ENCODE measurements around the gene NUDT8.
"Not testable (repeated sequence)": the region's sequence is repeated elsewhere in the genome, so short reads cannot be mapped to it uniquely, and the experiment has no call there.

NUDT8 gene

GRCh38 chr11:67618901-67619659, 10.7 kb downstream of the NUDT8 start:
- not testable (repeated sequence) for H3K4me2 ChIP-seq (ENCODE audit: low read length); H3K4me3 ChIP-seq (ENCODE audit: low read length); H3K4me1 ChIP-seq (ENCODE audit: control insufficient read depth, insufficient read depth, low read length); H3K9me3 ChIP-seq (replicated peaks; ENCODE audit: low read length); H3K36me3 ChIP-seq (ENCODE audit: insufficient read depth, low read length); H3K9ac ChIP-seq (ENCODE audit: low read depth, low read length)
- H3K27me3 ChIP-seq (ENCODE audit: control insufficient read depth, insufficient read depth, low read length): peaks cover 27% of the 10 kb centered on the region

GRCh38 chr11:67617243-67617953, 12.3 kb downstream of the NUDT8 start:
- Histone ChIP-seq H3K4me2 (ENCODE audit: low read length) (no peak overlapping the region), H3K4me1 (ENCODE audit: control insufficient read depth, insufficient read depth, low read length) (peaks cover 5% of the 10 kb centered on the region), H3K36me3 (ENCODE audit: insufficient read depth, low read length) (no peaks in the 10 kb centered on the region), H3K27me3 (ENCODE audit: control insufficient read depth, insufficient read depth, low read length) (peaks cover 27% of the 10 kb centered on the region), H3K4me3 (ENCODE audit: low read length) (no peak overlapping the region), H3K9ac (ENCODE audit: low read depth, low read length) (no peak overlapping the region), H3K9me3 (replicated peaks; ENCODE audit: low read length) (no peaks in the 10 kb centered on the region)

- H3K36me3 ChIP-seq (ENCODE audit: insufficient read depth, low read length): peaks cover 3% of the 10 kb centered on the region
- H3K27me3 ChIP-seq (ENCODE audit: control insufficient read depth, insufficient read depth, low read length): peaks cover 27% of the 10 kb centered on the region
- no peaks in the 10 kb centered on the region for H3K9me3 ChIP-seq (replicated peaks; ENCODE audit: low read length)
- H3K9ac ChIP-seq (ENCODE audit: low read depth, low read length): no peak overlapping the region
- peaks cover 5% of the 10 kb centered on the region for H3K4me1 ChIP-seq (ENCODE audit: control insufficient read depth, insufficient read depth, low read length)
- H3K4me2 ChIP-seq (ENCODE audit: low read length): no peak overlapping the region
- no peak overlapping the region for H3K4me3 ChIP-seq (ENCODE audit: low read length)
Measured at GRCh38 chr11:67616431-67617242, 13.1 kb downstream of the NUDT8 start.

GRCh38 chr11:67615728-67616430, 13.9 kb downstream of the NUDT8 start:
- Histone ChIP-seq H3K4me2 (ENCODE audit: low read length) (no peak overlapping the region), H3K4me1 (ENCODE audit: control insufficient read depth, insufficient read depth, low read length) (peaks cover 5% of the 10 kb centered on the region), H3K4me3 (ENCODE audit: low read length) (no peak overlapping the region), H3K36me3 (ENCODE audit: insufficient read depth, low read length) (peaks cover 6% of the 10 kb centered on the region), H3K27me3 (ENCODE audit: control insufficient read depth, insufficient read depth, low read length) (peaks cover 27% of the 10 kb centered on the region), H3K9ac (ENCODE audit: low read depth, low read length) (no peak overlapping the region), H3K9me3 (replicated peaks; ENCODE audit: low read length) (no peaks in the 10 kb centered on the region)

- H3K4me1 ChIP-seq (ENCODE audit: control insufficient read depth, insufficient read depth, low read length): peaks cover 5% of the 10 kb centered on the region
- H3K27me3 ChIP-seq (ENCODE audit: control insufficient read depth, insufficient read depth, low read length): peaks cover 27% of the 10 kb centered on the region
- no peak overlapping the region for H3K4me2 ChIP-seq (ENCODE audit: low read length)
- H3K9me3 ChIP-seq (replicated peaks; ENCODE audit: low read length): no peaks in the 10 kb centered on the region
- no peak overlapping the region for H3K9ac ChIP-seq (ENCODE audit: low read depth, low read length)
- peaks cover 10% of the 10 kb centered on the region for H3K36me3 ChIP-seq (ENCODE audit: insufficient read depth, low read length)
- H3K4me3 ChIP-seq (ENCODE audit: low read length): no peak overlapping the region
Measured at GRCh38 chr11:67614730-67615714, 14.7 kb downstream of the NUDT8 start.

GRCh38 chr11:67613960-67614715, 15.6 kb downstream of the NUDT8 start:
- Histone ChIP-seq H3K27me3 (ENCODE audit: control insufficient read depth, insufficient read depth, low read length) (peaks cover 27% of the 10 kb centered on the region), H3K4me1 (ENCODE audit: control insufficient read depth, insufficient read depth, low read length) (peaks cover 5% of the 10 kb centered on the region), H3K36me3 (ENCODE audit: insufficient read depth, low read length) (peaks cover 15% of the 10 kb centered on the region), H3K4me2 (ENCODE audit: low read length) (peak overlapping the region; percentile 70), H3K9me3 (replicated peaks; ENCODE audit: low read length) (no peaks in the 10 kb centered on the region), H3K4me3 (ENCODE audit: low read length) (peak overlapping the region; percentile 46), H3K9ac (ENCODE audit: low read depth, low read length) (no peak overlapping the region)

- Histone ChIP-seq H3K4me2 (ENCODE audit: low read length) (peak overlapping the region; percentile 70), H3K36me3 (ENCODE audit: insufficient read depth, low read length) (peaks cover 20% of the 10 kb centered on the region), H3K4me3 (ENCODE audit: low read length) (no peak overlapping the region)
Measured at GRCh38 chr11:67613313-67613959, 16.3 kb downstream of the NUDT8 start.

GRCh38 chr11:67612751-67613150, 17.0 kb downstream of the NUDT8 start:
- H3K4me2 ChIP-seq (ENCODE audit: low read length): no peak overlapping the region
- peaks cover 25% of the 10 kb centered on the region for H3K27me3 ChIP-seq (ENCODE audit: control insufficient read depth, insufficient read depth, low read length)
- H3K9me3 ChIP-seq (replicated peaks; ENCODE audit: low read length): no peaks in the 10 kb centered on the region
- H3K4me1 ChIP-seq (ENCODE audit: control insufficient read depth, insufficient read depth, low read length): peaks cover 6% of the 10 kb centered on the region
- no peak overlapping the region for H3K4me3 ChIP-seq (ENCODE audit: low read length)
- H3K36me3 ChIP-seq (ENCODE audit: insufficient read depth, low read length): peaks cover 20% of the 10 kb centered on the region
- H3K9ac ChIP-seq (ENCODE audit: low read depth, low read length): no peak overlapping the region

More at GRCh38 chr11:67613313-67613959, 16.3 kb downstream of the NUDT8 start:
- H3K9ac ChIP-seq (ENCODE audit: low read depth, low read length): no peak overlapping the region
- H3K4me1 ChIP-seq (ENCODE audit: control insufficient read depth, insufficient read depth, low read length): peaks cover 5% of the 10 kb centered on the region
- H3K9me3 ChIP-seq (replicated peaks; ENCODE audit: low read length): no peaks in the 10 kb centered on the region
- H3K27me3 ChIP-seq (ENCODE audit: control insufficient read depth, insufficient read depth, low read length): peaks cover 27% of the 10 kb centered on the region

GRCh38 chr11:67611704-67612587, 17.8 kb downstream of the NUDT8 start:
- Histone ChIP-seq H3K4me1 (ENCODE audit: control insufficient read depth, insufficient read depth, low read length) (peaks cover 10% of the 10 kb centered on the region), H3K4me2 (ENCODE audit: low read length) (no peak overlapping the region), H3K36me3 (ENCODE audit: insufficient read depth, low read length) (peaks cover 20% of the 10 kb centered on the region), H3K9me3 (replicated peaks; ENCODE audit: low read length) (no peaks in the 10 kb centered on the region), H3K9ac (ENCODE audit: low read depth, low read length) (no peak overlapping the region), H3K4me3 (ENCODE audit: low read length) (no peak overlapping the region), H3K27me3 (ENCODE audit: control insufficient read depth, insufficient read depth, low read length) (peaks cover 17% of the 10 kb centered on the region)
